CD4-positive, CD25-positive, alpha-beta regulatory T cell (primary cell): ENCODE results near the gene APMAP. TPM values are rescaled to one million over a fixed set of nuclear protein-coding genes. Genes with fewer than 3 reads are reported as not detected.

Experiments used
- ATAC-seq, 2 donors: fragments of 150-1000 bp; cut with Tn5 transposase; one replicate each; pipeline ENCODE4 v1.10.0; 2021; ENCODE audit warnings: low read depth in 2 of 2, moderate number of reproducible peaks in 2 of 2, moderate library complexity in 1 of 2
- DNase-seq, 3 donors: peaks; one replicate each; pipeline versions ENCODE4 v3.0.0 to v3.0.0-alpha.2; 2012 to 2022; ENCODE audit warnings: mixed read lengths in 1 of 3
- H3K27ac ChIP-seq: one replicate; pipeline ENCODE4 v1.7.0; 2013; ENCODE audit warnings: mild to moderate bottlenecking, low read length; ENCODE audit not compliant: insufficient read depth, poor library complexity, severe bottlenecking
- H3K27me3 ChIP-seq: one replicate; pipeline ENCODE4 v1.7.0; 2013; ENCODE audit warnings: low read length; ENCODE audit not compliant: control insufficient read depth, insufficient read depth
- H3K36me3 ChIP-seq: one replicate; pipeline ENCODE4 v1.7.0; 2013; ENCODE audit warnings: mild to moderate bottlenecking, low read length, moderate library complexity; ENCODE audit not compliant: control insufficient read depth, insufficient read depth
- H3K4me1 ChIP-seq: 2 replicates; pipeline ENCODE4 v1.7.0; 2013; ENCODE audit warnings: mild to moderate bottlenecking, low read length; ENCODE audit not compliant: insufficient read depth, control insufficient read depth, poor library complexity, severe bottlenecking
- H3K4me3 ChIP-seq: one replicate; pipeline ENCODE4 v1.7.0; 2013; ENCODE audit warnings: low read depth, mild to moderate bottlenecking, low read length, moderate library complexity
- H3K9me3 ChIP-seq, 2 experiments: 1 replicate in 1 of 2; 2 replicates in 1 of 2; pipeline ENCODE4 v1.7.0; 2013; ENCODE audit warnings: low read length in 2 of 2, mild to moderate bottlenecking in 1 of 2, moderate library complexity in 1 of 2; ENCODE audit not compliant: control insufficient read depth in 2 of 2
- H3K27ac Mint-ChIP-seq, 3 donors: one replicate each; pipeline ENCODE4 v1.8.0; 2020 to 2022; ENCODE audit warnings: mild to moderate bottlenecking in 3 of 3, mixed read lengths in 3 of 3, moderate library complexity in 2 of 3
- H3K27me3 Mint-ChIP-seq: one replicate; pipeline ENCODE4 v1.8.0; 2022; ENCODE audit warnings: mild to moderate bottlenecking, mixed read lengths
- H3K36me3 Mint-ChIP-seq: one replicate; pipeline ENCODE4 v1.8.0; 2020; ENCODE audit warnings: mixed read lengths
- H3K4me1 Mint-ChIP-seq, 4 donors: one replicate each; pipeline ENCODE4 v1.8.0; 2020 to 2022; ENCODE audit warnings: mixed read lengths in 4 of 4, mild to moderate bottlenecking in 1 of 4
- H3K4me3 Mint-ChIP-seq, 4 donors: one replicate each; pipeline ENCODE4 v1.8.0; 2020 to 2022; ENCODE audit warnings: mild to moderate bottlenecking in 4 of 4, mixed read lengths in 4 of 4, moderate library complexity in 3 of 4
- H3K9me3 Mint-ChIP-seq, 7 donors: one replicate each; pipeline ENCODE4 v1.8.0; 2020 to 2022; ENCODE audit warnings: mixed read lengths in 7 of 7, mild to moderate bottlenecking in 3 of 7, moderate library complexity in 2 of 7
- polyA plus RNA-seq, 4 donors: library from polyadenylated mRNA; unstranded; fragments of 300-500 nt; fragmentation: Illumina TruSeq; gene quantifications; one replicate each; pipeline ENCODE4 v1.2.3, GENCODE V29; 2021
- total RNA-seq: library from RNA; stranded (reverse); gene quantifications from one replicate; pipeline ENCODE4 v1.2.3, GENCODE V29; 2022

Gene APMAP
- total and polyA plus RNA-seq, 5 donors from 2014 or later: 28.2 to 83.2 (median 69.2) TPM

DNA sequence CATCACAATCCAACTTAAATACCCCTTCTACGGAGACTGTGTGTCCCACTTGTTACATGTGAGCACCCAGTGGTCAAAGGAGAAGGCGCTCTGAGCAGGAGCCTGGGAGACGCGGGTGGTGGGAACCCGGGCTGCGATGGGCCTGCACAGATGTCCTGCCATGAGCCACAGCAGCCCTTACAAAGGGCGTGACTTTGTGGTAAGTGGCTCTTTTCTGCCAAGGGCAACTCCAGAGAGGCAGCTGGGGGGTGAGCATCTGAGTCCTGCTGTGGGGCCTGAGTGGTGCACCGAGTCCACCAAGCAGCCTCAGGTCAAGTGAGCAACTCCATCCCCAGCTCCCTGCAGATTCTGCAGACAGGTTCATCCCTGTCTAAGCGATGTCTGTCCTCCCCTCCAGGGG, 77.1 kb downstream of the APMAP start:
- H3K36me3 ChIP-seq: no peaks in the 10 kb centered on the region
- H3K4me3 ChIP-seq: no peak overlapping the region
- H3K9me3 ChIP-seq: no peaks in the 10 kb centered on the region
- ATAC-seq (no peak), DNase-seq (no peak)
- Mint-ChIP-seq H3K9me3 (peaks cover 0 to 2% (median 0%) of the 10 kb centered on the region in 7 donors), H3K36me3 (peaks cover 3% of the 10 kb centered on the region), H3K4me1 (peaks cover 0 to 5% (median 0%) of the 10 kb centered on the region in 4 donors), H3K27me3 (peaks cover 7% of the 10 kb centered on the region), H3K4me3 (no peak overlapping the region), H3K27ac (no peak overlapping the region)
- H3K27me3 ChIP-seq: no peaks in the 10 kb centered on the region
- peaks cover 4% of the 10 kb centered on the region for H3K4me1 ChIP-seq
- no peak overlapping the region for H3K27ac ChIP-seq

- Histone ChIP-seq H3K36me3 (no peaks in the 10 kb centered on the region), H3K27ac (no peak overlapping the region), H3K4me3 (no peak overlapping the region), H3K4me1 (peaks cover 4% of the 10 kb centered on the region), H3K27me3 (no peaks in the 10 kb centered on the region), H3K9me3 (no peaks in the 10 kb centered on the region)
- no peak for ATAC-seq
- Mint-ChIP-seq H3K4me1 (peaks cover 0 to 5% (median 0%) of the 10 kb centered on the region in 4 donors), H3K27me3 (peaks cover 7% of the 10 kb centered on the region), H3K4me3 (no peak overlapping the region), H3K9me3 (peaks cover 0 to 2% (median 0%) of the 10 kb centered on the region in 7 donors), H3K36me3 (no peaks in the 10 kb centered on the region), H3K27ac (no peak overlapping the region)
- DNase-seq: no peak
These were observed 77.9 kb downstream of the APMAP start for GRCh38 chr20:24914388-24915241.

GRCh38 chr20:24913076-24913628, 79.4 kb downstream of the APMAP start:
- Mint-ChIP-seq H3K27me3 (no peaks in the 10 kb centered on the region), H3K27ac (no peak overlapping the region), H3K4me1 (no peaks in the 10 kb centered on the region), H3K36me3 (no peaks in the 10 kb centered on the region), H3K9me3 (peaks cover 0 to 2% (median 0%) of the 10 kb centered on the region in 7 donors), H3K4me3 (no peak overlapping the region)
- no peak for DNase-seq
- H3K4me1 ChIP-seq: peaks cover 2% of the 10 kb centered on the region
- H3K27me3 ChIP-seq: no peaks in the 10 kb centered on the region
- H3K36me3 ChIP-seq: no peaks in the 10 kb centered on the region
- no peak overlapping the region for H3K4me3 ChIP-seq
- no peak overlapping the region for H3K27ac ChIP-seq
- no peaks in the 10 kb centered on the region for H3K9me3 ChIP-seq
- no peak for ATAC-seq

Other genes with a start within 250 kb of the APMAP start
- gene CST7, start 43.5 kb downstream of the APMAP start, total RNA-seq: 30.7 TPM
- gene CST7, start 43.5 kb downstream of the APMAP start, polyA plus RNA-seq: 100 to 1,000 TPM in 3 of 4 donors, 10 to 100 TPM in 1; 56.7 to 208 (median 161) TPM
- gene ACSS1, start 65.4 kb upstream of the APMAP start, total RNA-seq: 38.7 TPM
- gene ACSS1, start 65.4 kb upstream of the APMAP start, polyA plus RNA-seq: 10 to 100 TPM; 39.8 to 47.3 (median 40.9) TPM
- not detected for gene VSX1, start 89.4 kb upstream of the APMAP start, total RNA-seq
- gene VSX1, start 89.4 kb upstream of the APMAP start, polyA plus RNA-seq: not detected
- gene ENTPD6, start 203.0 kb upstream of the APMAP start, total RNA-seq: 68.0 TPM
- gene ENTPD6, start 203.0 kb upstream of the APMAP start, polyA plus RNA-seq: 10 to 100 TPM; 27.2 to 36.5 (median 30.6) TPM